GM10248 (cell line): ENCODE results near the gene PRPS1.

Experiments used
- CTCF ChIA-PET: fragments of 300-600 bp; sonication (Branson Sonifier 250); formaldehyde crosslinking; extraction: SDS; loops from one replicate; lab custom pipeline; 2021; ENCODE audit warnings: antibody characterized with exemption; lab: Yijun Ruan, JAX
- POLR2A ChIA-PET: fragments of 350-650 bp; sonication (Branson Sonifier 250); formaldehyde crosslinking; extraction: SDS; loops from one replicate; lab custom pipeline; 2020; ENCODE audit warnings: antibody characterized with exemption; lab: Yijun Ruan, JAX
- DNase-seq: peaks from one replicate; pipeline ENCODE4 v3.0.0; 2012; ENCODE audit errors: extremely low spot score
- CTCF ChIP-seq: IDR thresholded peaks from 2 replicates; pipeline ENCODE4 v1.5.1; 2012; ENCODE audit warnings: mild to moderate bottlenecking, low read depth; ENCODE audit errors: extremely low read depth, missing control alignments, control extremely low read depth

PRPS1 gene

GRCh38 chrX:107626916-107627315 lies 1.4 kb upstream of the PRPS1 start:
- TF ChIP-seq CTCF: no peak
- ChIA-PET POLR2A (no interaction called here), CTCF (no interaction called here)
- no peak for DNase-seq

- CTCF ChIA-PET: interaction anchor here (0.7 to 4.4 kb wide), 9 partner anchors 26 to 647 kb away, joined by 3 to 19 read pairs (median 4); partner anchors contain the start of genes NCBP2L and TSC22D3
- POLR2A ChIA-PET: interaction anchor here (0.7 to 1.7 kb wide), 3 partner anchors 82 to 463 kb away, joined by 3 to 14 read pairs (median 3); partner anchors contain the start of genes ATG4A and PSMD10
- peak; percentile 35 for DNase-seq
- no peak for TF ChIP-seq CTCF
These were observed 591 bp downstream of the PRPS1 start for GRCh38 chrX:107628662-107629539.

GRCh38 chrX:107629540-107629909 lies 1.2 kb downstream of the PRPS1 start:
- peak; percentile 17 for TF ChIP-seq CTCF
- CTCF ChIA-PET: interaction anchor here (1.3 to 4.4 kb wide), 5 partner anchors 25 to 147 kb away, joined by 4 to 19 read pairs (median 7); partner anchors contain the start of genes NCBP2L and TSC22D3
- POLR2A ChIA-PET: interaction anchor here (0.7 kb wide), 1 partner anchor 462 kb away, joined by 3 read pairs; the partner anchor contains the start of genes ATG4A and PSMD10
- no peak for DNase-seq

GRCh38 chrX:107630031-107630689 lies 1.9 kb downstream of the PRPS1 start:
- CTCF ChIA-PET: interaction anchor here (1.6 to 4.4 kb wide), 3 partner anchors 24 to 146 kb away, joined by 4 to 19 read pairs (median 7); partner anchors contain the start of genes NCBP2L and TSC22D3
- POLR2A ChIA-PET: no interaction called here
- TF ChIP-seq CTCF: no peak
- DNase-seq: no peak

GRCh38 chrX:107632346-107632745 lies 4.0 kb downstream of the PRPS1 start:
- no peak for DNase-seq
- ChIA-PET POLR2A (no interaction called here), CTCF (interaction anchor here (1.2 to 1.6 kb wide), 3 partner anchors 9 to 145 kb away, joined by 4 to 5 read pairs (median 4); partner anchors contain the start of gene NCBP2L)
- no peak for TF ChIP-seq CTCF

GRCh38 chrX:107646735-107647134 lies 18.4 kb downstream of the PRPS1 start:
- no peak for DNase-seq
- CTCF ChIA-PET: interaction anchor here (1.0 to 1.3 kb wide), 2 partner anchors 8 to 13 kb away, joined by 3 to 4 read pairs; no protein-coding TSS in a partner anchor
- no peak for TF ChIP-seq CTCF
- POLR2A ChIA-PET: interaction anchor here (0.5 kb wide), 1 partner anchor 13 kb away, joined by 3 read pairs; no protein-coding TSS in a partner anchor
